Stomach (tissue), 4 donors: ENCODE measurements around the gene LY6G6C.

ENCODE experiments used
- POLR2A ChIP-seq, 4 donors: fragments of 450-650 bp; IDR thresholded peaks; one replicate each; pipeline ENCODE4 v1.6.1; 2016; ENCODE audit warnings: antibody characterized with exemption in 4 of 4, control low read depth in 2 of 4, mild to moderate bottlenecking in 1 of 4, moderate library complexity in 1 of 4
- POLR2AphosphoS5 ChIP-seq, 3 donors: sonication (generic); formaldehyde crosslinking; IDR thresholded peaks; one replicate each; pipeline ENCODE4 v1.6.1; 2016; ENCODE audit warnings: antibody characterized with exemption in 3 of 3
- TF ChIP-seq, protein P1 (sequence below), 7 experiments: fragments of 450-650 bp in 4 of 7; fragments of 200-600 bp in 3 of 7; sonication (generic) in 3 of 7; IDR thresholded peaks; one replicate each; pipeline ENCODE4 v1.5.1; 2016 to 2019; ENCODE audit warnings: antibody characterized with exemption in 7 of 7, control low read depth in 2 of 7, mild to moderate bottlenecking in 1 of 7

DNA sequence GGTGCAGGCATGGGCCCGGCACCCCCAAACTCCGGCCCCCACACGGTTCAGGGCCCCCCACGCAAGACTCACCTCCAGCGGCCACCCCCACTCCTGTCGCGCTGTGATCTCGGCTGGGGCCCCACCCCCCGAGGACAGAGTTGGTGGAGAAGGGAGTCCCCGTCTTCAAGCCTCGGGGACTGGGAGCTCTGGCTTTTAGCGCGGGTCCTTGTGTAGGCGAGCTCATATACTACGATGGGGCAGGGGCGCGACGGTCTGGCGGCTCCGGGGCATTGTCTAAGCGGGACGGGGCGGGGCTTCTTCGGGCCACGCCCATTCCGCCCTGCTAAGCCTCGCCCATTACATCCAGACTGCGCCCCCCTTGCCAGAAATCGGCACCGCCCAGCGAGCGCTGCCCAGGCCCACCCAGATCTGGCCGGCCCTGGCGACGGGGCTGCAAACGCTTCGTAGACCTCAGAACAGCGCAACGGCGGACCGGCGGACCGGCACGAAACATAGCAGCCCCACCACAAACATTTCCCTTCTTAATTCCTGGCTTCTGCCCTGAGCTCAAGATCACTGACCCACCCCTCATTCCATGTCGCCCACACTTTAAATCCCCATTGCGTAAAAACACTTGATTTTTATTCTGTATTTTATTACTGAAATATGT is 8.6 kb upstream of the LY6G6C start:
- peak in 1 of 4 donors; percentile 6 for TF ChIP-seq POLR2A (IDR thresholded peaks at IDR 0.05)
- peak; percentile 37 to 63 (median 59) for TF ChIP-seq POLR2AphosphoS5 (IDR thresholded peaks at IDR 0.05)
- TF ChIP-seq, protein P1, sequence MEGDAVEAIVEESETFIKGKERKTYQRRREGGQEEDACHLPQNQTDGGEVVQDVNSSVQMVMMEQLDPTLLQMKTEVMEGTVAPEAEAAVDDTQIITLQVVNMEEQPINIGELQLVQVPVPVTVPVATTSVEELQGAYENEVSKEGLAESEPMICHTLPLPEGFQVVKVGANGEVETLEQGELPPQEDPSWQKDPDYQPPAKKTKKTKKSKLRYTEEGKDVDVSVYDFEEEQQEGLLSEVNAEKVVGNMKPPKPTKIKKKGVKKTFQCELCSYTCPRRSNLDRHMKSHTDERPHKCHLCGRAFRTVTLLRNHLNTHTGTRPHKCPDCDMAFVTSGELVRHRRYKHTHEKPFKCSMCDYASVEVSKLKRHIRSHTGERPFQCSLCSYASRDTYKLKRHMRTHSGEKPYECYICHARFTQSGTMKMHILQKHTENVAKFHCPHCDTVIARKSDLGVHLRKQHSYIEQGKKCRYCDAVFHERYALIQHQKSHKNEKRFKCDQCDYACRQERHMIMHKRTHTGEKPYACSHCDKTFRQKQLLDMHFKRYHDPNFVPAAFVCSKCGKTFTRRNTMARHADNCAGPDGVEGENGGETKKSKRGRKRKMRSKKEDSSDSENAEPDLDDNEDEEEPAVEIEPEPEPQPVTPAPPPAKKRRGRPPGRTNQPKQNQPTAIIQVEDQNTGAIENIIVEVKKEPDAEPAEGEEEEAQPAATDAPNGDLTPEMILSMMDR (IDR thresholded peaks at IDR 0.05): no peak
